Epithelial cell of proximal tubule (primary cell): ENCODE data around the gene CRTC1. TPM values are rescaled to one million over a fixed set of nuclear protein-coding genes. Genes with fewer than 3 reads are reported as not detected.

Source experiments
- DNase-seq: peaks from one replicate; pipeline ENCODE4 v3.0.0-alpha.2; 2011; ENCODE audit warnings: low read depth
- H3K4me3 ChIP-seq: 2 replicates; pipeline ENCODE4 v1.5.1; 2011; ENCODE audit warnings: low read depth, mild to moderate bottlenecking, low read length
- CTCF ChIP-seq: conservative IDR thresholded peaks from 2 replicates; pipeline ENCODE4 v1.5.1; 2012; ENCODE audit warnings: low read depth, mild to moderate bottlenecking, low read length
- total RNA-seq: library from RNA; depleted of rRNA; stranded (reverse); fragments of >200 nt; gene quantifications from 2 replicates; pipeline ENCODE4 v1.2.3, GENCODE V29; 2015

The CRTC1 gene
- total RNA-seq, 1 donor from 2014 or later: 3.0 TPM

- DNase-seq: no peak
- no peak overlapping the region for H3K4me3 ChIP-seq
- no peak for TF ChIP-seq CTCF
These were observed 53.2 kb downstream of the CRTC1 start for GRCh38 chr19:18736415-18737336.

GRCh38 chr19:18737337-18737953 is 54.0 kb downstream of the CRTC1 start:
- DNase-seq: no peak
- TF ChIP-seq CTCF: no peak
- H3K4me3 ChIP-seq: no peak overlapping the region

GRCh38 chr19:18737954-18738351 is 54.5 kb downstream of the CRTC1 start:
- H3K4me3 ChIP-seq: no peak overlapping the region
- TF ChIP-seq CTCF: no peak
- peak; percentile 19 for DNase-seq

GRCh38 chr19:18738961-18739690 is 55.6 kb downstream of the CRTC1 start:
- no peak overlapping the region for H3K4me3 ChIP-seq
- DNase-seq: no peak

GRCh38 chr19:18741124-18742121 is 57.9 kb downstream of the CRTC1 start:
- no peak for DNase-seq
- no peak for TF ChIP-seq CTCF
- H3K4me3 ChIP-seq: no peak overlapping the region

More at GRCh38 chr19:18738961-18739690, 55.6 kb downstream of the CRTC1 start:
- no peak for TF ChIP-seq CTCF

- no peak for TF ChIP-seq CTCF
- no peak overlapping the region for H3K4me3 ChIP-seq
- no peak for DNase-seq
These were observed 58.8 kb downstream of the CRTC1 start for GRCh38 chr19:18742324-18742723.
